ENCODE measurements around the gene WDR87. TPM values are rescaled to one million over a fixed set of nuclear protein-coding genes. Genes with fewer than 3 reads are reported as not detected.
A peak's percentile ranks its signal among the peaks of the same experiment; 100 is the strongest.

WDR87 gene
- polyA plus RNA-seq, 2 of the 4 experiments (the other 2 are of a cell fraction): not detected

DNA sequence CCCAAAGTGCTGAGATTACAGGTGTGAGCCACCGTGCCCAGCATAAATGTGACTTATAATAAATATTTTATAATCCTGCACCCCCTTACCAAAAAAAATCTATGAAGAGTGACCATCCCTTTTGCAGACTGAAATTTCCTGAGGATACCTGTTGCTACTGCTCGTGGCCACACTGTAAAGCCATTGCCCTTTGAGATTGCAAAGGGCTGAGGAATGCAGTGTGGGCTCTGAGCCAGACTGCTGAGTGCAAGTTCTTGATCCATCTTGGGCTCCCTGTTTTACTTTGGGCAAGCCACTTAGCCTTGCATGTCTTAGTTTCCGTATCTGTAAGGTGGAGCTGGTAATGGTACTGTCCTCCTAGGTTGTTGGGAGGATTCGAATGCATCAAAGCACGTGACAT is 24.0 kb upstream of the WDR87 start:
- whole genome bisulfite sequencing (ENCODE audit: missing lambda C conversion rate): 86% methylated on average over 5 of the region's 5 CpGs
- H3K4me2 ChIP-seq: 0 out of 3 replicates have a peak overlapping the region, but pooled peaks have one; percentile 95
- peaks cover 12% of the 10 kb centered on the region for H3K9me3 ChIP-seq
- ChIA-PET POLR2A (interaction anchor here (4.2 kb wide), 1 partner anchor 23 kb away, joined by 57 read pairs; the partner anchor contains the start of genes SIPA1L3 and WDR87), CTCF (interaction anchor here (0.6 to 5.2 kb wide), 15 partner anchors 10 to 1087 kb away, joined by 3 to 57 read pairs (median 10); partner anchors contain the start of genes SIPA1L3 and WDR87)
- peak overlapping the region; percentile 88 to 95 for H3K27ac ChIP-seq
- DNase-seq (ENCODE audit: low read depth in 1 of 2, low spot score in 1 of 2) (no peak), FAIRE-seq (no peak), ATAC-seq (no peak)
- peaks cover 71% of the 10 kb centered on the region for H3K4me1 ChIP-seq
- no peak overlapping the region for H3K4me3 ChIP-seq
- TF ChIP-seq, protein P1, sequence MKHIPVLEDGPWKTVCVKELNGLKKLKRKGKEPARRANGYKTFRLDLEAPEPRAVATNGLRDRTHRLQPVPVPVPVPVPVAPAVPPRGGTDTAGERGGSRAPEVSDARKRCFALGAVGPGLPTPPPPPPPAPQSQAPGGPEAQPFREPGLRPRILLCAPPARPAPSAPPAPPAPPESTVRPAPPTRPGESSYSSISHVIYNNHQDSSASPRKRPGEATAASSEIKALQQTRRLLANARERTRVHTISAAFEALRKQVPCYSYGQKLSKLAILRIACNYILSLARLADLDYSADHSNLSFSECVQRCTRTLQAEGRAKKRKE (CRISPR knock-in tag; IDR thresholded peaks at IDR 0.05; ENCODE audit: low read depth): no peak
- TF ChIP-seq, protein P2, sequence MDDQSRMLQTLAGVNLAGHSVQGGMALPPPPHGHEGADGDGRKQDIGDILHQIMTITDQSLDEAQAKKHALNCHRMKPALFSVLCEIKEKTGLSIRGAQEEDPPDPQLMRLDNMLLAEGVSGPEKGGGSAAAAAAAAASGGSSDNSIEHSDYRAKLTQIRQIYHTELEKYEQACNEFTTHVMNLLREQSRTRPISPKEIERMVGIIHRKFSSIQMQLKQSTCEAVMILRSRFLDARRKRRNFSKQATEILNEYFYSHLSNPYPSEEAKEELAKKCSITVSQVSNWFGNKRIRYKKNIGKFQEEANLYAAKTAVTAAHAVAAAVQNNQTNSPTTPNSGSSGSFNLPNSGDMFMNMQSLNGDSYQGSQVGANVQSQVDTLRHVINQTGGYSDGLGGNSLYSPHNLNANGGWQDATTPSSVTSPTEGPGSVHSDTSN (IDR thresholded peaks at IDR 0.05): no peak
- TF ChIP-seq, protein P3, sequence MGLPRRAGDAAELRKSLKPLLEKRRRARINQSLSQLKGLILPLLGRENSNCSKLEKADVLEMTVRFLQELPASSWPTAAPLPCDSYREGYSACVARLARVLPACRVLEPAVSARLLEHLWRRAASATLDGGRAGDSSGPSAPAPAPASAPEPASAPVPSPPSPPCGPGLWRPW (IDR thresholded peaks at IDR 0.05): no peak
- TF ChIP-seq EHF (CRISPR knock-in tag; IDR thresholded peaks at IDR 0.05) (no peak), TFCP2L1 (CRISPR knock-in tag; IDR thresholded peaks at IDR 0.05) (no peak), ZC3H11A (IDR thresholded peaks at IDR 0.05) (no peak), ZNF302 (CRISPR knock-in tag; IDR thresholded peaks at IDR 0.05) (no peak), MAZ (IDR thresholded peaks at IDR 0.05; ENCODE audit: borderline replicate concordance, low read depth, low read length) (no peak), KDM1A (IDR thresholded peaks at IDR 0.05; ENCODE audit: low read depth) (no peak), RARB (CRISPR knock-in tag; IDR thresholded peaks at IDR 0.05) (no peak), SREBF2 (IDR thresholded peaks at IDR 0.05) (no peak), CEBPB (IDR thresholded peaks at IDR 0.05) (no peak)
- TF ChIP-seq, protein P4, sequence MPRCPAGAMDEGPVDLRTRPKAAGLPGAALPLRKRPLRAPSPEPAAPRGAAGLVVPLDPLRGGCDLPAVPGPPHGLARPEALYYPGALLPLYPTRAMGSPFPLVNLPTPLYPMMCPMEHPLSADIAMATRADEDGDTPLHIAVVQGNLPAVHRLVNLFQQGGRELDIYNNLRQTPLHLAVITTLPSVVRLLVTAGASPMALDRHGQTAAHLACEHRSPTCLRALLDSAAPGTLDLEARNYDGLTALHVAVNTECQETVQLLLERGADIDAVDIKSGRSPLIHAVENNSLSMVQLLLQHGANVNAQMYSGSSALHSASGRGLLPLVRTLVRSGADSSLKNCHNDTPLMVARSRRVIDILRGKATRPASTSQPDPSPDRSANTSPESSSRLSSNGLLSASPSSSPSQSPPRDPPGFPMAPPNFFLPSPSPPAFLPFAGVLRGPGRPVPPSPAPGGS (IDR thresholded peaks at IDR 0.05): no peak
- TF ChIP-seq, protein P5, sequence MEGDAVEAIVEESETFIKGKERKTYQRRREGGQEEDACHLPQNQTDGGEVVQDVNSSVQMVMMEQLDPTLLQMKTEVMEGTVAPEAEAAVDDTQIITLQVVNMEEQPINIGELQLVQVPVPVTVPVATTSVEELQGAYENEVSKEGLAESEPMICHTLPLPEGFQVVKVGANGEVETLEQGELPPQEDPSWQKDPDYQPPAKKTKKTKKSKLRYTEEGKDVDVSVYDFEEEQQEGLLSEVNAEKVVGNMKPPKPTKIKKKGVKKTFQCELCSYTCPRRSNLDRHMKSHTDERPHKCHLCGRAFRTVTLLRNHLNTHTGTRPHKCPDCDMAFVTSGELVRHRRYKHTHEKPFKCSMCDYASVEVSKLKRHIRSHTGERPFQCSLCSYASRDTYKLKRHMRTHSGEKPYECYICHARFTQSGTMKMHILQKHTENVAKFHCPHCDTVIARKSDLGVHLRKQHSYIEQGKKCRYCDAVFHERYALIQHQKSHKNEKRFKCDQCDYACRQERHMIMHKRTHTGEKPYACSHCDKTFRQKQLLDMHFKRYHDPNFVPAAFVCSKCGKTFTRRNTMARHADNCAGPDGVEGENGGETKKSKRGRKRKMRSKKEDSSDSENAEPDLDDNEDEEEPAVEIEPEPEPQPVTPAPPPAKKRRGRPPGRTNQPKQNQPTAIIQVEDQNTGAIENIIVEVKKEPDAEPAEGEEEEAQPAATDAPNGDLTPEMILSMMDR (IDR thresholded peaks at IDR 0.05): no peak

DNA sequence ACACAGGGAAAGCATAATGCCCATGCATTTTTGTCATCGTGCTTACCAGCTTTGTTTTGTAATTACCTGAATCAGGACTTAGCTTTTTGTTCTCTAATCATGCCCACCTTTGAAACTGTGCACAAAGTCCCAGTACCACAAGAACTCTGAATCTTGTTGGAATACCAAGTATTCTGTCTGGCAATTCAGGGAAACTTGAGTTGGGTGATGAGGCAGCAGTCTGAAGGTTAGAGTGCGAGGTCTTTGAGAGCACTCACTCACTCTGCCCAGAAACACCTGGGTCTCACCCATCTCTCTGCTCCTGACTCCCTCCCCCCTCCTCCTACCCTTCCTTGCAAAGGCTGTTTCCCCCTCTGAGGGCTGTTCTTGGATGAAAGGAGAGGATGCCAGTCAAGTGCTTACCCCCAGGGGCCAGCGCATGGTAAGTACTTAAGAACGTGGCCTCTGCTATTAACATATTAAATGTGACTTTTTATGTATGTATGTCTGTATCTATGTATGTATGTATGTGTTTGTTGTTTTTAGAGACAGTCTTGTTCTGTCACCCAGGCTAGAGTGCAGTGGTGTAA is 23.0 kb upstream of the WDR87 start:
- ChIA-PET POLR2A (no interaction called here), CTCF (interaction anchor here (0.6 to 16.3 kb wide), 5 partner anchors 11 to 85 kb away, joined by 3 to 230 read pairs (median 20); partner anchors contain the start of genes SIPA1L3 and WDR87)
- H3K4me2 ChIP-seq: peak overlapping the region; percentile 49
- FAIRE-seq: peak; percentile 18
- no peak for ATAC-seq
- 0 out of 3 replicates have a peak, but pooled peaks cover 4% of the 10 kb centered on the region for H3K9me3 ChIP-seq
- H3K4me1 ChIP-seq: peaks cover 67% of the 10 kb centered on the region
- no peak for DNase-seq (ENCODE audit: low read depth in 1 of 2, low spot score in 1 of 2)
- peak overlapping the region; percentile 32 to 50; a peak in 5 of 6 replicates for H3K27ac ChIP-seq
- TF ChIP-seq MAZ (IDR thresholded peaks at IDR 0.05; ENCODE audit: borderline replicate concordance, low read depth, low read length) (no peak), CHD4 (IDR thresholded peaks at IDR 0.05; ENCODE audit: borderline replicate concordance) (no peak), ZC3H11A (IDR thresholded peaks at IDR 0.05) (no peak), NR3C1 (IDR thresholded peaks at IDR 0.05) (no peak), CHD2 (IDR thresholded peaks at IDR 0.05; ENCODE audit: low read length, partially characterized antibody) (no peak), GATA3 (IDR thresholded peaks at IDR 0.05; ENCODE audit: borderline replicate concordance) (no peak), TP53 (CRISPR knock-in tag; IDR thresholded peaks at IDR 0.05) (no peak), RARB (CRISPR knock-in tag; IDR thresholded peaks at IDR 0.05) (no peak), POLR2A (IDR thresholded peaks at IDR 0.05; ENCODE audit: low read length) (no peak), HOXB13 (CRISPR knock-in tag; IDR thresholded peaks at IDR 0.05; ENCODE audit: low read depth) (no peak), CBX8 (IDR thresholded peaks at IDR 0.05) (no peak), FOSB (CRISPR knock-in tag; IDR thresholded peaks at IDR 0.05) (no peak), MYC (IDR thresholded peaks at IDR 0.05; ENCODE audit: borderline replicate concordance, low read length) (no peak), POLR2AphosphoS2 (conservative IDR thresholded peaks at IDR 0.05; ENCODE audit: low read length) (no peak), HOXB5 (CRISPR knock-in tag; IDR thresholded peaks at IDR 0.05) (no peak)
- TF ChIP-seq, protein P2 (IDR thresholded peaks at IDR 0.05): no peak
- TF ChIP-seq, protein P4 (IDR thresholded peaks at IDR 0.05): no peak
- TF ChIP-seq, protein P6, sequence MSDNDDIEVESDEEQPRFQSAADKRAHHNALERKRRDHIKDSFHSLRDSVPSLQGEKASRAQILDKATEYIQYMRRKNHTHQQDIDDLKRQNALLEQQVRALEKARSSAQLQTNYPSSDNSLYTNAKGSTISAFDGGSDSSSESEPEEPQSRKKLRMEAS (IDR thresholded peaks at IDR 0.05): no peak
- WGBS (ENCODE audit: missing lambda C conversion rate): 68% methylated on average over 4 of the region's 4 CpGs
- H3K4me3 ChIP-seq: no peak overlapping the region
